ENCODE data around the gene PLSCR1. TPM values are rescaled to one million over a fixed set of nuclear protein-coding genes. Genes with fewer than 3 reads are reported as not detected.

PLSCR1 gene
- total and polyA plus RNA-seq, 7 experiments from 2014 or later: 14.6 to 174 (median 17.7) TPM

- ATAC-seq (no peak), DNase-seq (peak in 1 of 9 donors; percentile 9)
- intact Hi-C loops (cut with micrococcal nuclease): loop anchor here (1.0 to 5.0 kb wide), 6 partner anchors 8 to 75 kb away; partner anchors contain the start of gene PLSCR2 (in 2 of the 2)
- ChIA-PET CTCF (no interaction called here), POLR2A (no interaction called here)
- peaks cover 12 to 28% of the 10 kb centered on the region in 2 donors for H3K4me1 ChIP-seq (ENCODE audit: control insufficient read depth in 2 of 2, insufficient read depth in 2 of 2, low read length in 2 of 2)
- H3K4me1 Mint-ChIP-seq: peaks cover 36 to 71% (median 61%) of the 10 kb centered on the region in 7 donors
- H3K27me3 ChIP-seq (ENCODE audit: control insufficient read depth in 2 of 2, insufficient read depth in 2 of 2, low read length in 2 of 2): no peaks in the 10 kb centered on the region
- no peaks in the 10 kb centered on the region for H3K27me3 Mint-ChIP-seq
- H3K36me3 ChIP-seq (ENCODE audit: control insufficient read depth in 2 of 3, insufficient read depth in 3 of 3, low read length in 3 of 3): peaks cover 0 to 6% (median 0%) of the 10 kb centered on the region in 3 experiments
- H3K4me3 ChIP-seq (ENCODE audit: low read length): peak overlapping the region; percentile 82
- H3K9me3 ChIP-seq (ENCODE audit: control insufficient read depth in 2 of 3, low read length in 3 of 3): no peaks in the 10 kb centered on the region
- no peaks in the 10 kb centered on the region for H3K9me3 Mint-ChIP-seq
- peak overlapping the region; percentile 91 to 98 (median 93) for H3K4me3 Mint-ChIP-seq
- peak overlapping the region in 8 of 9 donors; percentile 29 to 97 (median 89) for H3K27ac Mint-ChIP-seq
- H3K27ac ChIP-seq (ENCODE audit: low read depth, low read length): no peak overlapping the region
- H3K36me3 Mint-ChIP-seq: peaks cover 0 to 32% (median 0%) of the 10 kb centered on the region in 5 donors
Observed at GRCh38 chr3:146543461-146544001, 876 bp downstream of the PLSCR1 start.

GRCh38 chr3:146542978-146543377 is 1.4 kb downstream of the PLSCR1 start:
- Mint-ChIP-seq H3K27ac (peak overlapping the region in 8 of 9 donors; percentile 0 to 97 (median 85)), H3K4me3 (peak overlapping the region; percentile 91 to 98 (median 93)), H3K4me1 (peaks cover 36 to 67% (median 61%) of the 10 kb centered on the region in 7 donors), H3K27me3 (no peaks in the 10 kb centered on the region), H3K36me3 (peaks cover 0 to 32% (median 0%) of the 10 kb centered on the region in 5 donors), H3K9me3 (no peaks in the 10 kb centered on the region)
- Histone ChIP-seq H3K4me3 (ENCODE audit: low read length) (peak overlapping the region; percentile 82), H3K36me3 (ENCODE audit: control insufficient read depth in 2 of 3, insufficient read depth in 3 of 3, low read length in 3 of 3) (peaks cover 0 to 6% (median 0%) of the 10 kb centered on the region in 3 experiments), H3K27ac (ENCODE audit: low read depth, low read length) (no peak overlapping the region), H3K9me3 (ENCODE audit: control insufficient read depth in 2 of 3, low read length in 3 of 3) (no peaks in the 10 kb centered on the region), H3K27me3 (ENCODE audit: control insufficient read depth in 2 of 2, insufficient read depth in 2 of 2, low read length in 2 of 2) (no peaks in the 10 kb centered on the region), H3K4me1 (ENCODE audit: control insufficient read depth in 2 of 2, insufficient read depth in 2 of 2, low read length in 2 of 2) (peaks cover 12 to 28% of the 10 kb centered on the region in 2 donors)
- ChIA-PET CTCF (no interaction called here), POLR2A (no interaction called here)
- intact Hi-C loops (cut with micrococcal nuclease): loop anchor here (1.0 to 5.0 kb wide), 4 partner anchors 7 to 74 kb away; partner anchors contain the start of gene PLSCR2 (in 1 of the 2)
- DNase-seq: no peak
- ATAC-seq: no peak

GRCh38 chr3:146542179-146542578 is 2.2 kb downstream of the PLSCR1 start:
- no peaks in the 10 kb centered on the region for H3K9me3 Mint-ChIP-seq
- no peak overlapping the region for H3K27ac ChIP-seq (ENCODE audit: low read depth, low read length)
- intact Hi-C loops (cut with micrococcal nuclease): loop anchor here (1.0 to 5.0 kb wide), 3 partner anchors 8 to 73 kb away; partner anchors contain the start of gene PLSCR2 (in 1 of the 2)
- H3K27me3 Mint-ChIP-seq: no peaks in the 10 kb centered on the region
- CTCF ChIA-PET: no interaction called here
- DNase-seq (peak in 1 of 9 donors; percentile 37), ATAC-seq (peak; percentile 8)
- no peak overlapping the region for H3K4me3 ChIP-seq (ENCODE audit: low read length)
- H3K36me3 Mint-ChIP-seq: peaks cover 0 to 39% (median 3%) of the 10 kb centered on the region in 5 donors
- H3K4me1 ChIP-seq (ENCODE audit: control insufficient read depth in 2 of 2, insufficient read depth in 2 of 2, low read length in 2 of 2): peaks cover 12 to 28% of the 10 kb centered on the region in 2 donors
- peaks cover 0 to 6% (median 0%) of the 10 kb centered on the region in 3 experiments for H3K36me3 ChIP-seq (ENCODE audit: control insufficient read depth in 2 of 3, insufficient read depth in 3 of 3, low read length in 3 of 3)
- peak overlapping the region in 5 of 9 donors; percentile 17 to 96 (median 74) for H3K27ac Mint-ChIP-seq
- H3K4me1 Mint-ChIP-seq: peaks cover 36 to 63% (median 60%) of the 10 kb centered on the region in 7 donors
- POLR2A ChIA-PET: no interaction called here
- H3K27me3 ChIP-seq (ENCODE audit: control insufficient read depth in 2 of 2, insufficient read depth in 2 of 2, low read length in 2 of 2): no peaks in the 10 kb centered on the region
- H3K4me3 Mint-ChIP-seq: peak overlapping the region; percentile 38 to 98 (median 73)
- H3K9me3 ChIP-seq (ENCODE audit: control insufficient read depth in 2 of 3, low read length in 3 of 3): no peaks in the 10 kb centered on the region

GRCh38 chr3:146540978-146541377 is 3.4 kb downstream of the PLSCR1 start:
- no peaks in the 10 kb centered on the region for H3K9me3 Mint-ChIP-seq
- no peaks in the 10 kb centered on the region for H3K27me3 Mint-ChIP-seq
- no peak overlapping the region for H3K27ac ChIP-seq (ENCODE audit: low read depth, low read length)
- H3K4me3 ChIP-seq (ENCODE audit: low read length): no peak overlapping the region
- H3K27me3 ChIP-seq (ENCODE audit: control insufficient read depth in 2 of 2, insufficient read depth in 2 of 2, low read length in 2 of 2): no peaks in the 10 kb centered on the region
- peaks cover 34 to 61% (median 53%) of the 10 kb centered on the region in 7 donors for H3K4me1 Mint-ChIP-seq
- intact Hi-C loops (cut with micrococcal nuclease): loop anchor here (2.0 to 5.0 kb wide), 3 partner anchors 20 to 44 kb away; no protein-coding TSS in a partner anchor
- peak overlapping the region in 5 of 10 donors; percentile 28 to 98 (median 43) for H3K4me3 Mint-ChIP-seq
- DNase-seq (no peak), ATAC-seq (no peak)
- peaks cover 0 to 6% (median 0%) of the 10 kb centered on the region in 3 experiments for H3K36me3 ChIP-seq (ENCODE audit: control insufficient read depth in 2 of 3, insufficient read depth in 3 of 3, low read length in 3 of 3)
- H3K9me3 ChIP-seq (ENCODE audit: control insufficient read depth in 2 of 3, low read length in 3 of 3): no peaks in the 10 kb centered on the region
- peak overlapping the region in 2 of 9 donors; percentile 83 to 96 for H3K27ac Mint-ChIP-seq
- POLR2A ChIA-PET: no interaction called here
- CTCF ChIA-PET: interaction anchor here (0.6 kb wide), 1 partner anchor 28 kb away, joined by 3 read pairs; no protein-coding TSS in a partner anchor
- H3K4me1 ChIP-seq (ENCODE audit: control insufficient read depth in 2 of 2, insufficient read depth in 2 of 2, low read length in 2 of 2): peaks cover 12 to 28% of the 10 kb centered on the region in 2 donors
- H3K36me3 Mint-ChIP-seq: peaks cover 0 to 42% (median 6%) of the 10 kb centered on the region in 5 donors

- peak overlapping the region in 1 of 9 donors; percentile 83 for H3K27ac Mint-ChIP-seq
- DNase-seq: no peak
- peaks cover 0 to 6% (median 0%) of the 10 kb centered on the region in 3 experiments for H3K36me3 ChIP-seq (ENCODE audit: control insufficient read depth in 2 of 3, insufficient read depth in 3 of 3, low read length in 3 of 3)
- H3K9me3 ChIP-seq (ENCODE audit: control insufficient read depth in 2 of 3, low read length in 3 of 3): no peaks in the 10 kb centered on the region
- intact Hi-C loops (cut with micrococcal nuclease): loop anchor here (2.0 to 5.0 kb wide), 3 partner anchors 19 to 43 kb away; no protein-coding TSS in a partner anchor
- peak overlapping the region in 5 of 10 donors; percentile 5 to 98 (median 23) for H3K4me3 Mint-ChIP-seq
- H3K36me3 Mint-ChIP-seq: peaks cover 0 to 42% (median 6%) of the 10 kb centered on the region in 5 donors
- POLR2A ChIA-PET: no interaction called here
- no peak overlapping the region for H3K27ac ChIP-seq (ENCODE audit: low read depth, low read length)
- H3K27me3 ChIP-seq (ENCODE audit: control insufficient read depth in 2 of 2, insufficient read depth in 2 of 2, low read length in 2 of 2): no peaks in the 10 kb centered on the region
- no peaks in the 10 kb centered on the region for H3K9me3 Mint-ChIP-seq
- no peaks in the 10 kb centered on the region for H3K27me3 Mint-ChIP-seq
- ATAC-seq: no peak
- no peak overlapping the region for H3K4me3 ChIP-seq (ENCODE audit: low read length)
- CTCF ChIA-PET: no interaction called here
- H3K4me1 Mint-ChIP-seq: peaks cover 34 to 55% (median 51%) of the 10 kb centered on the region in 7 donors
- peaks cover 12 to 28% of the 10 kb centered on the region in 2 donors for H3K4me1 ChIP-seq (ENCODE audit: control insufficient read depth in 2 of 2, insufficient read depth in 2 of 2, low read length in 2 of 2)
Observed at GRCh38 chr3:146540236-146540635, 4.2 kb downstream of the PLSCR1 start.

GRCh38 chr3:146539315-146539714 is 5.1 kb downstream of the PLSCR1 start:
- CTCF ChIA-PET: no interaction called here
- Histone ChIP-seq H3K9me3 (ENCODE audit: control insufficient read depth in 2 of 3, low read length in 3 of 3) (no peaks in the 10 kb centered on the region), H3K27me3 (ENCODE audit: control insufficient read depth in 2 of 2, insufficient read depth in 2 of 2, low read length in 2 of 2) (no peaks in the 10 kb centered on the region), H3K4me3 (ENCODE audit: low read length) (no peak overlapping the region), H3K4me1 (ENCODE audit: control insufficient read depth in 2 of 2, insufficient read depth in 2 of 2, low read length in 2 of 2) (peaks cover 12 to 28% of the 10 kb centered on the region in 2 donors), H3K27ac (ENCODE audit: low read depth, low read length) (no peak overlapping the region), H3K36me3 (ENCODE audit: control insufficient read depth in 2 of 3, insufficient read depth in 3 of 3, low read length in 3 of 3) (peaks cover 0 to 3% (median 0%) of the 10 kb centered on the region in 3 experiments)
- POLR2A ChIA-PET: no interaction called here
- DNase-seq: no peak
- Mint-ChIP-seq H3K4me1 (peaks cover 35 to 56% (median 51%) of the 10 kb centered on the region in 7 donors), H3K36me3 (peaks cover 3 to 48% (median 6%) of the 10 kb centered on the region in 5 donors), H3K9me3 (no peaks in the 10 kb centered on the region), H3K4me3 (peak overlapping the region in 2 of 10 donors; percentile 24 to 76), H3K27ac (peak overlapping the region in 1 of 9 donors; percentile 58), H3K27me3 (no peaks in the 10 kb centered on the region)
- intact Hi-C loops (cut with micrococcal nuclease): no loop called here
- ATAC-seq: no peak

Data from naive thymus-derived CD4-positive, alpha-beta T cell (primary cell).